GM10847 (cell line): Measurements from ENCODE around the gene SGIP1.

ENCODE experiments used
- POLR2A ChIP-seq: IDR thresholded peaks from 2 replicates; pipeline ENCODE4 v1.6.1; 2011; ENCODE audit not compliant: insufficient read length; ENCODE audit errors: extremely low read depth

The SGIP1 gene

GRCh38 chr1:66511118-66511517 lies 22.8 kb upstream of the SGIP1 start:
- TF ChIP-seq POLR2A: no peak

DNA sequence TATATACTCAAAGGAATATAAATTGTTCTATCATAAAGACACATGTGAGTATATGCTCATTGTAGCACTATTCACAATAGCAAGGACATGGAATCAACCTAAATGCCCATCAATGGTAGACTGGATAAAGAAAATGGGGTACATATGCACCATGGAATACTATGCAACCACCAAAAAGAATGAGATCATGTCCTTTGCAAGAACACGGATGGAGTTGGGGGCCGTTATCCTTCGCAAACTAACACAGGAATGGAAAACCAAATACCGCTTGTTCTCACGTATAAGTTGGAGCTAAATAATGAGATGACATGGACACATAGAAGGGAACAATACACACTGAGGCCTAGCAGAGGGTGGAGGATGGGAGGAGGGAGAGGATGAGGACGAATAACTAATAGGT lies 16.0 kb upstream of the SGIP1 start:
- no peak for TF ChIP-seq POLR2A

DNA sequence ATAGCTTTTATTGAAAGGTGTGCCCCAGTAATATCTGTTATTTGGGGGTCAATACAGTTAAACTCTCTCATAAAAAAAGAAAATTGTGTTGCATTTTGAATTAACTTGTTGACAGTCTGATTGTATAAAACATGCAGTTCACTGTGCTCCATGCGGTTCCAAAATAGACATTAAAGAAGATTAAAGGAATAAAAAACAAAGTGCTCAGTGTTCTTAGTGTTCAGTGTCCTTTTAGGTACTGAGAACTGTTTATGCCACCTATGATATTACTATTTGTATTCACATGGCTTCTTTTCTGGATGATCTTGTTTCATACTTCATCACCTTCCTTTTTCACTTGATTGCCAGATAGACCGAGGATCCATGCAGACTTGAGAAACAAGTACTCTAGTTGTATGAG lies 15.3 kb upstream of the SGIP1 start:
- no peak for TF ChIP-seq POLR2A

GRCh38 chr1:66519992-66520391 lies 14.0 kb upstream of the SGIP1 start:
- TF ChIP-seq POLR2A: no peak

DNA sequence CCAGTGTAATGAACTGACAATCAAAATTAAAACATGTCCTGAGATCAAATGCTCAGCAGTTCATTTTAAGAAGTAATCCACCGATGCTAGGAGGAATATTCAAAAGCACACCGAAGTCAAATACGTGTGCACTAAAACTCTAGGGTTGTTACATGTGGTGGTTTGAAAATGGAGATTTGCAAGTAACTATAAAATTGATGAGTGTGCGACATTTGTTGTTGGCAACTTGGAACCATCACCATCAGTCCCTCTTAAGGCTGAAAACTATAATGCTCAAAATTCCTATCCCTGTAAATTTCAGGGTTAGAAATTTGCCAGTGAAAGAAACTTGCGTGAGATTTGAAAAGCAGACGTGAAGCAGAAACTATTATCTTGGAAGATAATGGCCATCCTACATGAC lies 13.3 kb upstream of the SGIP1 start:
- no peak for TF ChIP-seq POLR2A

DNA sequence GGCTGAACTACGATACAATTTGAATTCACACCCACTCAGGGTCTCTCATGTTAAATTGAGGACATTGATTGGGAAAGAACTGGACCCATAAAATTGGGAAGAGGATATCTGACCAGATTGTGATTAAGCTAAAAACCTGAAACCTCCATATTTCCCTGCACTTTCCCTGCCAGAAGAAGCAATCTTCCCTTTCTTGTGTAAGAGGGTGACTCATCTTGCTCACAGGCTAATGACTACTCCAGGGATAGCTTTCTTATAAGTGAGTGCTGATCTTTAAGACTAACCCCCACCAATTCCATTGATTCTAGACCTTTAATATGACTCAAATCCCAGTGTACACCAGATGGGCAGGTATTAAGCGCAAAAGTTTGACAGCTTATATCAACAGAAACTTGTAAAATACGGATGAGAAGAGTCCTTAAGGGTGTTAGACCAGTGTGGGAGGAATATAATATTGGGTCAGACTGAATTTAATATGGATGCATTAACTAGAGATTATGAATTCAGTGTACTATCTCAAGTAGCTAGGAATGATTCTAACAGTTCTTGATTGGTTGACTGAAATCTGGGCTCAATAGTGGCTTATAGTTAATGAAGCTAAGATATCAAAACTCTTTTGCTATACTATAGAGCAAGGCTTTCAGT lies 12.1 kb upstream of the SGIP1 start:
- TF ChIP-seq POLR2A: no peak

DNA sequence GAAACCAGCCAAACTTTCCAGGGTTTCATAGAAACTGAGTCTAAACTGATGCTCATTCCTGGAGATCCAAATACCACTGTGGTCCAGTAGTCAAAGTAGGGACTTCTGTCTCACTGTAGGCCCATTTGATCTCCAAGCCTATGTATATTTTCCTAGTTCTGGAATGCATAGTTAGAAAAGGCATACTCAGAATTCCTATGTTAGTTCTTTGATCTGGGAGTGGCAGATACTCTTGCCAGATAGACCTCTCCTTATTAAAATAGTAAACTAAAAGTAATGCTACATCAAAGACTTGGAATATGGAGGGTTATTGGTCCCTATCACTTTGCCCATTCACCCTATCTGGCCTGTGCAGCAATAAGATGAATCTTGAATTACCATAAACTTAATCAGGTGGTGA lies 10.4 kb upstream of the SGIP1 start:
- TF ChIP-seq POLR2A: no peak

- TF ChIP-seq POLR2A: no peak
Observed at GRCh38 chr1:66525086-66525485, 8.9 kb upstream of the SGIP1 start.

- TF ChIP-seq POLR2A: no peak
Observed at GRCh38 chr1:66526036-66526435, 7.9 kb upstream of the SGIP1 start.

DNA sequence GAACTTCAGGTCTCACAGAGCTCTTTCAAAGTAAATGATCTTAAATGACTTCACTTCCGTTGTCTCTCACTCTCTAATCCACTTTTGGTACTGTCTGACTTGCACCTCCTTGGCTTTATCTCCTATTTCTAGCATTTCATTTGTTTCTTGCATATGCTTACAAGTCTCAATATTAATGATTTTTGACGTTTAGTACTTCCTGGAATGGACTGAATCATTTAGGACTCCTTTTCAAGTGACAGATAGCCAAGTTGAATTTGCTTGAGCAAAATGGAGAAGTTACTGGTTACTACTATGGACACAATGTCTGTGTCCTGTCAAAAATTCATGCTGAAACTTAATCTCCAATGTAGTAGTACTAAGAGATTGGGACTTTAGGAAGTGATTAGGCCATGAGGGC lies 7.0 kb upstream of the SGIP1 start:
- no peak for TF ChIP-seq POLR2A

DNA sequence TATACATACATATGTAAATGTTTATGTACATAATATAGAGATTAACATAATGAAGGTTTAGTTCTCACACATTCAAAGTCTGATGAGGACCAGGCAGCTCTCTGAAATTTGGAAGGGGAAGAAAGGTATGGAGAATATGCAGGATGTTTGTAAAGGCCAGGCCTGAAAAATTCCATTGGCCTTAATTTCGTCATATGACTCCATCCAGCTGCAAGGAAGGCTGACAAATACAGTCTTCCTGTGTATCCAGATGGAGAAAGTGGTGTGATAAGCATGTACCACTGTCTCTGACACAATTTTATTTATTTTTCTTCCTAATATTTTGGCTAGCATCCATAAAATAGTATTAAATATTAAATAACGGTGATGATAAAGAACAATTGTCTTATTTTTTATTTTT lies 6.3 kb upstream of the SGIP1 start:
- TF ChIP-seq POLR2A: no peak

DNA sequence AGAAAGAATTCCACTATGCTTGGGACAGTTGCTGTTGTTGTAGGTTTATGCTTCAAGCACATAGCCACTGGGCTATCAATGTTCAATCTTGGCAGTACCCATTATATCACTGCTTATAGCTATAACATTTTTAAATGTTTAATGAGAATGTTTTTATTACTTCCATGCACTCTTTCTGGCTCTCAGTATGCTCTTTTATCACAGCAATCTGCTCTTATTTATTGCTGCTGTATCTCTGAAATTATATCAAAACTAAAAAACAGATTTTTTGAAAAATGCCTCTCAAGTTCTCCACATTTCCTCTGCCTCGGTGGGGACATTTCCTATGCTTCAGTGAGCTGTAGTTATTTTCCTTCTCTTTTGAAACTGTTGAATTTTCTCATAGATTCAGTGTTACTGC lies 5.4 kb upstream of the SGIP1 start:
- TF ChIP-seq POLR2A: no peak

DNA sequence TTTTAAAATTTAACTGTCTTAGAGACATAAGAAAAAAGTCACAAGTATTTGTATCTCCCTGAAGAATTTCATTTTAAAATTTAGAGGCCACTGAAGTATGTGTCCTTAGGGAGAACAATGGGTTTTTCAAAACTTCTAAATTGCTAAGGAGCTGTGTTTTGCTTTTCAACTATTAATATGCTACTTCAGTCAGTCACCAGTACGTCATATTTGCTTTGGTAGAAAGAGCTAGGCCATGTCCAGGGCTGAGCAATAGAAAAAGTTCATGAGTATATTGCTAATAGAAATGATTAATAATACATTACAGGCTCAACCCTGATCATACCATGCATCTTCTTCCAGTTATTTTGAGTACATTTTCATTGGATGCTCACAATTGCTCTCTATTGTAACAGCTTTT lies 1.7 kb upstream of the SGIP1 start:
- TF ChIP-seq POLR2A: no peak

DNA sequence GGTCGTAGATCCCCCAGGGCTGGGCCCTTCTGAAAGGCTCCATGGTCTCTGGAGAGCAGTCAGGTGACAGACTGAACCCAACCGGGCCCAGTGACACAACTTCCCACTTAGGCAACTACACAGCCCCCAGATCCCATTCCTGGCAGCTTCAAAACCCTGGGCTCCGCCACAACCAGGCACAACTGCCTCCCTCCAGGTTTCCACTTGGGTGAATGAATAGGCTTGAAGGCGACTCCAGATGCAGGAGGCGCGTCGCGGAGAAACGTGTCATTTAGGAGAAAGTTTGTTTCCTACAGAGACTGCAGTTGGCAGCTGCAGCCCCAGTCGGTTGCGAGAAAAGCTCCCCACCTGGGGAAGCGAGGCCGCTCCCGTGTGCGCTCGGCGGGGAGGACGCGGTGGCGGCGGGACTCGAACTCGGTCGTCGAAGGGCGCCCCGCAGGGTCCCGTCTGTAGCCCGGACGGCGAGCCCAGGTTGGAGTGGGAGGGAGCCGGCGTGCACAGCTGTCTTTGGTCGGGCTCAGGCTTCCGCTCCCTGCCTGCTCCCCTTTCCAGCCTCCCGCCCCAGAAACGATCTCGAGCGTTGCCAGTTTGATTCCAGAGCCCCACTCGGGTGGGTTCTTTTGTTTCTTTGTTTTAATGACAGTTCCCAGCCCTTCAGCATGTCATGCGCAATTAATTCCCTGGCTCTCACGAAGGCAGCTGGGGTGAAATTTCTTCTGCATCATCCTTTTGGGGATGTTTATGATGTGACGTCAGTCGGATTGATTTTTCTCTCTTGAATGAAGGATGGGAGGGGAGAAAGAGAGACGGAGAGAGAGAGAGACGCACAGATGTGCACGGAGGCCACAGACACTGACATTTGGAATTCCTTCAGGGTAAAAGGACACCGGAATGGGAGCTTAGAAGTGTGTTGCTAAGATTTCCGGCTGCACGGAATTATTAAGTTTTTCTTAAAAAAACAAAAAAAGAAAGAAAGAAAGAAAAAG lies 862 bp upstream of the SGIP1 start:
- no peak for TF ChIP-seq POLR2A

GRCh38 chr1:66535061-66535460 lies 1.1 kb downstream of the SGIP1 start:
- no peak for TF ChIP-seq POLR2A

- TF ChIP-seq POLR2A: no peak
Observed at GRCh38 chr1:66535853-66536252, 1.9 kb downstream of the SGIP1 start.

DNA sequence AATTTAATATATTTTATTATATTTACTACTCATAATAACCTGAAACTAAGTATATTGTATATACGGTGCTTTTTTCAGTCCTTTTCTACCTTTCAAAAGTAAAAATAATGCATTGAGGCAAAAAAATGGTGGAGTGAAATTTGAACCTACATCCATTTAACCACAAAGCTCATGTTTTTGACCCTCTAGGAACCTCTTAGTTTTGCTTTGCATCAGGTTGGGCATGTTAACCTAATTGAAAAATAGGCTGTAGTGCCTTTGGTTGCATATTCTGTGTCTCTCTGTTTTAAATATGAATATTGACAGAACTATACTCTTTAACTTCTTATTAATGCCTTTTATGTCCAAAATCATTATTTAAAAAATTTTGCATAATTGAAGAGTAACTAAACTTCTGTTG lies 3.8 kb downstream of the SGIP1 start:
- TF ChIP-seq POLR2A: no peak

- TF ChIP-seq POLR2A: no peak
Observed at GRCh38 chr1:66539491-66539890, 5.5 kb downstream of the SGIP1 start.
